Epithelial cell of proximal tubule (primary cell): Measurements from ENCODE around the gene KLHL26. TPM values are rescaled to one million over a fixed set of nuclear protein-coding genes. Genes with fewer than 3 reads are reported as not detected.

Source experiments
- DNase-seq: peaks from one replicate; pipeline ENCODE4 v3.0.0-alpha.2; 2011; ENCODE audit warnings: low read depth
- H3K4me3 ChIP-seq: 2 replicates; pipeline ENCODE4 v1.5.1; 2011; ENCODE audit warnings: low read depth, mild to moderate bottlenecking, low read length
- total RNA-seq: library from RNA; depleted of rRNA; stranded (reverse); fragments of >200 nt; gene quantifications from 2 replicates; pipeline ENCODE4 v1.2.3, GENCODE V29; 2015
- TF ChIP-seq, protein P1 (sequence below): conservative IDR thresholded peaks from 2 replicates; pipeline ENCODE4 v1.5.1; 2012; ENCODE audit warnings: low read depth, mild to moderate bottlenecking, low read length

Gene KLHL26
- total RNA-seq, 1 donor from 2014 or later, result 16.5 TPM

DNA sequence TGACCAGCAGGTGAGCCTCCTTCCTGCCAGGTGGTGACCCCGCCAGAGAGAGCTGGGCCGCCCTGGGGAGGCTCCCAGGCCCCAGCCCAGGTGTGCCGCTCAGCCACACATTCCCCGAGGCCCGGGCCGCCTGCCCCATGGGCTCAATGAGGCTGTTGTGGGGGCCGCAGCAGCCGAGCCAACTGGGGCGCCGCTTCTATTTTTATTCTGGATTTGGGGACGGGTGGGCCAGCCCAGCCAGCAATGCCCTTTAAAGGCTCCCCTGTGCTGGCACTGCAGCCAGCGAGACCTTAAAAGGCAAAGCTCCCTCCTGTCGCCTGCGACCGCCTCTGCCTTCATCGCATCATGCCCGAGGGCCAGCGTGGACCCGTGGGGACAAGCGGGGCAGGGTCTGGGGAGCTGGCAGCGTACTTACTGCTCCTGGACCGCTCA, 29.0 kb downstream of the KLHL26 start:
- no peak overlapping the region for H3K4me3 ChIP-seq
- no peak for DNase-seq
- TF ChIP-seq, protein P1, sequence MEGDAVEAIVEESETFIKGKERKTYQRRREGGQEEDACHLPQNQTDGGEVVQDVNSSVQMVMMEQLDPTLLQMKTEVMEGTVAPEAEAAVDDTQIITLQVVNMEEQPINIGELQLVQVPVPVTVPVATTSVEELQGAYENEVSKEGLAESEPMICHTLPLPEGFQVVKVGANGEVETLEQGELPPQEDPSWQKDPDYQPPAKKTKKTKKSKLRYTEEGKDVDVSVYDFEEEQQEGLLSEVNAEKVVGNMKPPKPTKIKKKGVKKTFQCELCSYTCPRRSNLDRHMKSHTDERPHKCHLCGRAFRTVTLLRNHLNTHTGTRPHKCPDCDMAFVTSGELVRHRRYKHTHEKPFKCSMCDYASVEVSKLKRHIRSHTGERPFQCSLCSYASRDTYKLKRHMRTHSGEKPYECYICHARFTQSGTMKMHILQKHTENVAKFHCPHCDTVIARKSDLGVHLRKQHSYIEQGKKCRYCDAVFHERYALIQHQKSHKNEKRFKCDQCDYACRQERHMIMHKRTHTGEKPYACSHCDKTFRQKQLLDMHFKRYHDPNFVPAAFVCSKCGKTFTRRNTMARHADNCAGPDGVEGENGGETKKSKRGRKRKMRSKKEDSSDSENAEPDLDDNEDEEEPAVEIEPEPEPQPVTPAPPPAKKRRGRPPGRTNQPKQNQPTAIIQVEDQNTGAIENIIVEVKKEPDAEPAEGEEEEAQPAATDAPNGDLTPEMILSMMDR, result no peak

DNA sequence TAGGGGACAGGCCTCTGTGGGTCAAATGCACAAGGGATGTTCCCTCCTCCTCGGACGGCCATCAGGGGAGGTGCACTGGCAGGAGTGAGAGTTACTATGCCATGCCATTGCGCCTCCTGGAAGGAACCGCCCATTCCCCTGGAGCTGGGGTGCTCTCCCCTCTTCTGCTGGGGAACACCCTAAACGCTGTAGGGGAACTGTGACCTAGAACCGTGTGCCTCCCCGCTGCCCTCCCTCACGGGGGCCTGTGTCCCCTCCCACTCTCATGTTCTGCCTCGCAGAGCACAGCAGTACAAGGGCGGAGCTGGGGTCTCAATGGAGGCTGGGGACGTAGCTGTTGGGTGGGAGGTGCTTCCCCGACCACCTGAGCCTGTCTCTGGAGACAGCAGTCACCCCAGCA, 29.5 kb downstream of the KLHL26 start:
- TF ChIP-seq, protein P1, result no peak
- no peak for DNase-seq
- H3K4me3 ChIP-seq, result no peak overlapping the region

DNA sequence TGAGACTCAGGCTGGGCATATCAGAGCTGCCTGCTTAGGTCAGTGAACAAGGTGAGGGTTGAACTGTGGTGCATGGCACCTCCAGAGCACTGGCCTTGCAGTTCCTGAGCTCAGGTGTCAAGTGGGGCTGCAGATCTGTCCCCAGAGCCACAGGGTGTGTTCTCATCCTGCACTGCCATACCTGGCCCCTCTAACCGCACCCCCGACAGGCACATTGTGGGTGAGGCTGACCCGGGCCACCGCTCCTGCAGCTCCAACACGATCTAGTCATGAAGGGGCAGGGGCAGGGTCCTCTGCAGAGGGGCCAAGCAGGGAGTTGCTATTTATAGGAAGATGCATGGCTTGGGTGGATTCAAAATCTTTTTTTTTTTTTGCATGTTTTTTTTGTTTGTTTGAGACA, 30.0 kb downstream of the KLHL26 start:
- no peak for DNase-seq
- TF ChIP-seq, protein P1, result no peak
- H3K4me3 ChIP-seq, result no peak overlapping the region

DNA sequence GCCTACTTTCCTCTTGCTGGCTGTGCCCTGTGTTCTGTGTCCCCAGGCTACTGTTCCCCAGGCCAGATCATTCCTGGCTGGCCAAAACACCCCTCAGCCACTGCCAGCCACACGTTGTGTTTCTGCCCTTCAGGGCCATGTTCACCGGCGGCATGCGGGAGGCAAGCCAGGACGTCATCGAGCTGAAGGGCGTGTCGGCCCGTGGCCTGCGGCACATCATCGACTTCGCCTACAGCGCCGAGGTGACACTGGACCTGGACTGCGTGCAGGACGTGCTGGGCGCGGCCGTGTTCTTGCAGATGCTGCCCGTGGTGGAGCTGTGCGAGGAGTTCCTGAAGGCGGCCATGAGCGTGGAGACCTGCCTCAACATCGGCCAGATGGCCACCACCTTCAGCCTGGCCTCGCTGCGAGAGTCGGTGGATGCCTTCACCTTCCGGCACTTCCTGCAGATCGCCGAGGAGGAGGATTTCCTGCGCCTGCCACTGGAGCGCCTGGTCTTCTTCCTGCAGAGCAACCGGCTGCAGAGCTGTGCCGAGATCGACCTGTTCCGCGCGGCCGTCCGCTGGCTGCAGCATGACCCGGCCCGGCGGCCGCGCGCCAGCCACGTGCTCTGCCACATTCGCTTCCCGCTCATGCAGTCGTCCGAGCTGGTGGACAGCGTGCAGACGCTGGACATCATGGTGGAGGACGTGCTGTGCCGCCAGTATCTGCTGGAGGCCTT, 30.9 kb downstream of the KLHL26 start:
- no peak for DNase-seq
- TF ChIP-seq, protein P1, result no peak
- H3K4me3 ChIP-seq, result no peak overlapping the region

DNA sequence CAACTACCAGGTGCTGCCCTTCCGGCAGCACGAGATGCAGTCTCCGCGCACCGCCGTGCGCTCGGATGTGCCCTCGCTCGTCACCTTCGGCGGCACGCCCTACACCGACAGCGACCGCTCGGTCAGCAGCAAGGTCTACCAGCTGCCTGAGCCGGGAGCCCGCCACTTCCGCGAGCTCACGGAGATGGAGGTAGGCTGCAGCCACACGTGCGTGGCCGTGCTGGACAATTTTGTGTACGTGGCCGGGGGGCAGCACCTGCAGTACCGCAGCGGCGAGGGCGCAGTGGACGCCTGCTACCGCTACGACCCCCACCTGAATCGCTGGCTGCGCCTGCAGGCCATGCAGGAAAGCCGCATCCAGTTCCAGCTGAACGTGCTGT, 31.4 kb downstream of the KLHL26 start:
- H3K4me3 ChIP-seq, result no peak overlapping the region
- DNase-seq, result no peak
- TF ChIP-seq, protein P1, result no peak

DNA sequence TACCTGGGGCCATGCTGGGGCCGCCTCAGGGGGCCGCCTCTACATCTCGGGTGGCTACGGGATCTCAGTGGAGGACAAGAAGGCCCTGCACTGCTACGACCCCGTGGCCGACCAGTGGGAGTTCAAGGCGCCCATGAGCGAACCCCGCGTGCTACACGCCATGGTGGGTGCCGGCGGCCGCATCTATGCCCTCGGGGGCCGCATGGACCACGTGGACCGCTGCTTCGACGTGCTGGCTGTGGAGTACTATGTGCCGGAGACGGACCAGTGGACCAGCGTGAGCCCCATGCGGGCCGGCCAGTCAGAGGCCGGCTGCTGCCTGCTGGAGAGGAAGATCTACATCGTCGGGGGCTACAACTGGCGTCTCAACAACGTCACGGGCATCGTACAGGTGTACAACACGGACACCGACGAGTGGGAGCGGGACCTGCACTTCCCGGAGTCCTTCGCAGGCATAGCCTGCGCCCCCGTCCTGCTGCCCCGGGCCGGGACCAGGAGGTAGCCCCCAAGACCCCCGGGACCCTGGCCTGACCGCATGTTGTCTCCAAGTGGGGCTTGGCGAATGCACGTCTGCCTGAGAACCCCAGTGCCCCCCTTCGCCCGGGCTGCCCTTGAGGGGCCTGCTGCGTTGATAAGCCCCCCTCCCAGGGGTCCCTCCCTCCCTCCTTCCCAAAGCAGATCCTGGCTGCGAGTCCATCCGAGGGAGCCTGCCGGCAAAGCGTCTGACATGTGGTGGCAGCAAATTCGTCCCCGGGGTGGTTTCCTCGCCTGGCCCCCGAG, 32.1 kb downstream of the KLHL26 start:
- no peak for DNase-seq
- TF ChIP-seq, protein P1, result no peak
- no peak overlapping the region for H3K4me3 ChIP-seq
